Panc1 (cell line): Measurements from ENCODE around the gene MAGI2. TPM values are rescaled to one million over a fixed set of nuclear protein-coding genes. Genes with fewer than 3 reads are reported as not detected.

Experiments
- ATAC-seq: fragments of 200-7000 bp; cut with Tn5 transposase; 2 replicates; pipeline ENCODE4 v1.9.1; 2020; ENCODE audit warnings: mild to moderate bottlenecking, moderate library complexity
- BruUV-seq: library from RNA; stranded (reverse); fragments of 400-500 nt; replicated peaks from 2 replicates; lab custom pipeline; 2021; lab: Mats Ljungman, UMichigan
- CTCF ChIA-PET: fragments of 300-600 bp; sonication (Branson Sonifier 250); formaldehyde crosslinking; loops from one replicate; lab custom pipeline; 2022; ENCODE audit warnings: antibody characterized with exemption; lab: Charles Lee
- POLR2A ChIA-PET: fragments of 300-600 bp; sonication (Branson Sonifier 250); formaldehyde crosslinking; loops from one replicate; lab custom pipeline; 2022; ENCODE audit warnings: antibody characterized with exemption; lab: Charles Lee
- DNase-seq: peaks from one replicate; pipeline ENCODE4 v3.0.0-alpha.2; 2010; ENCODE audit warnings: low read depth, low spot score
- H3K27ac ChIP-seq: 2 replicates; pipeline ENCODE4 v1.5.1; 2011; ENCODE audit warnings: mild to moderate bottlenecking, low read length, inconsistent platforms
- H3K27me3 ChIP-seq: fragments of 200-500 bp; sonication (Bioruptor generic); 2 replicates; pipeline ENCODE4 v1.6.0; 2014; ENCODE audit warnings: low read length, inconsistent platforms; ENCODE audit not compliant: control insufficient read depth, insufficient read depth
- H3K36me3 ChIP-seq: fragments of 200-500 bp; sonication (Bioruptor generic); 2 replicates; pipeline ENCODE4 v1.5.1; 2014; ENCODE audit warnings: inconsistent platforms, mild to moderate bottlenecking, low read length, moderate library complexity; ENCODE audit not compliant: control insufficient read depth, insufficient read depth
- H3K4me1 ChIP-seq: 2 replicates; pipeline ENCODE4 v1.5.1; 2011; ENCODE audit warnings: inconsistent platforms, mild to moderate bottlenecking, low read length, moderate library complexity; ENCODE audit not compliant: control insufficient read depth, insufficient read depth
- H3K4me3 ChIP-seq, 2 experiments: 2 replicates each; pipeline ENCODE4 v1.5.1; 2011 to 2012; ENCODE audit warnings: low read depth in 2 of 2, low read length in 2 of 2, mild to moderate bottlenecking in 2 of 2, inconsistent platforms in 1 of 2, moderate library complexity in 1 of 2
- H3K9me3 ChIP-seq: fragments of 200-500 bp; sonication (Bioruptor generic); 2 replicates; pipeline ENCODE4 v1.5.1; 2014; ENCODE audit warnings: low read depth, mild to moderate bottlenecking, inconsistent platforms, low read length, moderate library complexity; ENCODE audit not compliant: control insufficient read depth, insufficient read depth
- CTCF ChIP-seq: fragments of 450-650 bp; IDR thresholded peaks from 2 replicates; pipeline ENCODE4 v1.5.1; 2017; ENCODE audit warnings: mild to moderate bottlenecking
- POLR2AphosphoS5 ChIP-seq: IDR thresholded peaks from 2 replicates; pipeline ENCODE4 v1.6.1; 2012; ENCODE audit warnings: mild to moderate bottlenecking, low read depth, low read length, moderate library complexity
- REST ChIP-seq, 2 experiments: IDR thresholded peaks; 2 replicates each; pipeline ENCODE4 v1.6.1; 2011 to 2012; ENCODE audit warnings: low read depth in 2 of 2, control low read depth in 1 of 2, low read length in 1 of 2, mild to moderate bottlenecking in 1 of 2, moderate library complexity in 1 of 2; ENCODE audit not compliant: insufficient read depth in 1 of 2
- SIN3A ChIP-seq: IDR thresholded peaks from 2 replicates; pipeline ENCODE4 v1.6.1; 2012; ENCODE audit warnings: low read depth, mild to moderate bottlenecking, low read length, moderate library complexity, borderline replicate concordance; ENCODE audit not compliant: insufficient read depth
- TCF7L2 ChIP-seq: IDR thresholded peaks from 2 replicates; pipeline ENCODE4 v1.6.1; 2011; ENCODE audit warnings: mild to moderate bottlenecking, low read depth, low read length, inconsistent platforms
- in situ Hi-C: cut with HindIII; loops from 2 replicates; pipeline ENCODE4 v1.10.0; 2016; ENCODE audit warnings: low sequenced_read_pairs, low pct_unique_long_range_greater_than_20kb
- intact Hi-C: fragments of 100-400 bp; cut with micrococcal nuclease; formaldehyde crosslinking; loops from one replicate; pipeline ENCODE4 v1.10.0; 2022; ENCODE audit not compliant: unreplicated experiment
- total RNA-seq: library from RNA; stranded (reverse); gene quantifications from one replicate; pipeline ENCODE4 v1.2.1, GENCODE V29; 2021; ENCODE audit not compliant: unreplicated experiment

The MAGI2 gene
- total RNA-seq, 1 experiment from 2014 or later, result 5.4 TPM

DNA sequence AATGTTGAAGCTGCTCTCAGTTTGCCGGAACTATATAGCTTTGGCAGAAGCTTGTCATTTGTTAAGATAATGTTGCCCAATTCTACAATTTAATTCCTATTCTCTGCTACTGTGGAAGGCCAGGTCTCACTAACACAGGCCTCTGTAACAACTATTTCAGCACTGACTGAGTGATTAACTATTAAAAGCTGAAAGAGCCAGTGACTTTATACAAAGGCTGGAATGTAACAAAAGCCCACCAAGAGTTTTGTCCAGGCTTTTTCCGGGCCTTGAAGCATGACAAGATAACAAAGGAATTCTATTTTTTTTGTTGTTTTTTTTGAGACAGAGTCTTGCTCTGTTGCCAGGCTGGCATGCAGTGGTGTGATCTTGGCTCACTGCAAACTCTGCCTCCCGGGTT is 859.3 kb downstream of the MAGI2 start:
- TF ChIP-seq POLR2AphosphoS5 (no peak), TCF7L2 (no peak), CTCF (no peak), REST (IDR thresholded peaks at IDR 0.05; ENCODE audit: insufficient read depth in 1 of 2, low read depth in 2 of 2, low read length in 1 of 2) (no peak), SIN3A (no peak)
- Histone ChIP-seq H3K36me3 (no peaks in the 10 kb centered on the region), H3K27me3 (no peaks in the 10 kb centered on the region), H3K9me3 (no peaks in the 10 kb centered on the region), H3K4me3 (no peak overlapping the region), H3K4me1 (no peaks in the 10 kb centered on the region), H3K27ac (no peak overlapping the region)
- ATAC-seq, result no peak
- ChIA-PET CTCF (no interaction called here), POLR2A (interaction anchor here (0.7 kb wide), 1 partner anchor 1098 kb away, joined by 3 read pairs; no protein-coding TSS in a partner anchor)
- intact Hi-C loops, result loop anchor here (10.0 kb wide), 1 partner anchor 59 kb away; no protein-coding TSS in a partner anchor
- DNase-seq, result no peak
- in situ Hi-C loops, result no loop called here
- BruUV-seq, result no TSS peak

DNA sequence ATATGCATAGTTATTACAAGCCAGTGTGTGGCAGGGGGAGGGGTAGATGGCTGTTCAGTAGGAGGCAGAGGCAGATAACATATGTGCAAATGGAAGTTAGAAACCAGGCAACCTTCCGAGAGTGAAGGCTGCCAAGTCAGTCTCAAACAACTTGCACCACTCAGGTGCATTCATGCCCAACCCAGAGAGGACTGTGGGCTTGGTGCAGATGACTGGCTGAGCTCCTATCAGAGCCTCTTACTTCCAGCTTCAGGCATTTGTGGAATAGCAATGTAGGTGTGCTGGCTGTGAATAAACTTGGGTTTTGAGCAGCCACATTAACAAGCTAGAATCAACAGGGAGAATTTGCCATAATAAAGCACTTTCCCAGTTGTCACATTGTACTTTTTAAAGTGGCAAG is 865.1 kb downstream of the MAGI2 start:
- in situ Hi-C loops (no loop called here), intact Hi-C loops (loop anchor here (5.0 kb wide), 1 partner anchor 589 kb away; no protein-coding TSS in a partner anchor)
- Histone ChIP-seq H3K36me3 (no peaks in the 10 kb centered on the region), H3K27ac (no peak overlapping the region), H3K4me3 (no peak overlapping the region), H3K4me1 (no peaks in the 10 kb centered on the region), H3K9me3 (no peaks in the 10 kb centered on the region), H3K27me3 (no peaks in the 10 kb centered on the region)
- no peak for TF ChIP-seq CTCF
- ChIA-PET POLR2A (no interaction called here), CTCF (interaction anchor here (0.5 kb wide), 1 partner anchor 315 kb away, joined by 3 read pairs; no protein-coding TSS in a partner anchor)
- DNase-seq (no peak), ATAC-seq (no peak)
- BruUV-seq, result no TSS peak
